Astrocyte (in vitro differentiated cells and primary cell): ENCODE measurements around the gene SRGN. TPM values are rescaled to one million over a fixed set of nuclear protein-coding genes. Genes with fewer than 3 reads are reported as not detected.

Experiments
- DNase-seq: peaks from one replicate; pipeline ENCODE4 v3.0.0-alpha.2; 2010; ENCODE audit warnings: low read depth
- FAIRE-seq: peaks from 2 replicates; lab custom pipeline; 2011; peaks lifted over from hg19 to GRCh38; lab: Jason Lieb, UNC
- H2AFZ ChIP-seq: 2 replicates; pipeline ENCODE4 v1.6.0; 2012; ENCODE audit warnings: low read depth, low read length, inconsistent platforms
- H3K27ac ChIP-seq: 2 replicates; pipeline ENCODE4 v1.5.1; 2011; ENCODE audit warnings: low read depth, low read length, inconsistent platforms
- H3K27me3 ChIP-seq: 2 replicates; pipeline ENCODE4 v1.6.0; 2011; ENCODE audit warnings: low read length, inconsistent platforms; ENCODE audit not compliant: insufficient read depth
- H3K36me3 ChIP-seq: 2 replicates; pipeline ENCODE4 v1.5.1; 2011; ENCODE audit warnings: low read length, inconsistent platforms; ENCODE audit not compliant: insufficient read depth
- H3K4me1 ChIP-seq: 2 replicates; pipeline ENCODE4 v1.5.1; 2011; ENCODE audit warnings: low read length, inconsistent platforms; ENCODE audit not compliant: insufficient read depth
- H3K4me2 ChIP-seq: 2 replicates; pipeline ENCODE4 v1.6.0; 2012; ENCODE audit warnings: low read length, inconsistent platforms
- H3K4me3 ChIP-seq: 2 replicates; pipeline ENCODE4 v1.5.1; 2011; ENCODE audit warnings: low read depth, mild to moderate bottlenecking, low read length, inconsistent platforms; ENCODE audit not compliant: insufficient read depth
- H3K79me2 ChIP-seq: 2 replicates; pipeline ENCODE4 v1.6.0; 2012; ENCODE audit warnings: mild to moderate bottlenecking, low read length, inconsistent platforms; ENCODE audit not compliant: insufficient read depth
- H3K9ac ChIP-seq: 2 replicates; pipeline ENCODE4 v1.6.0; 2012; ENCODE audit warnings: mild to moderate bottlenecking, low read length, inconsistent platforms
- H3K9me3 ChIP-seq: 2 replicates; pipeline ENCODE4 v1.5.1; 2012; ENCODE audit warnings: low read depth, mild to moderate bottlenecking, low read length, inconsistent platforms; ENCODE audit not compliant: insufficient read depth
- H4K20me1 ChIP-seq: 2 replicates; pipeline ENCODE4 v1.6.0; 2012; ENCODE audit warnings: low read length, inconsistent platforms; ENCODE audit not compliant: insufficient read depth
- H3K27ac Mint-ChIP-seq: one replicate; pipeline ENCODE4 v1.8.0; 2021; ENCODE audit warnings: mild to moderate bottlenecking, mixed read lengths; ENCODE audit not compliant: unreplicated experiment
- H3K27me3 Mint-ChIP-seq: one replicate; pipeline ENCODE4 v1.8.0; 2021; ENCODE audit warnings: low read depth, mixed read lengths; ENCODE audit not compliant: unreplicated experiment
- H3K36me3 Mint-ChIP-seq: one replicate; pipeline ENCODE4 v1.8.0; 2021; ENCODE audit warnings: low read depth, mixed read lengths; ENCODE audit not compliant: unreplicated experiment
- H3K4me1 Mint-ChIP-seq: one replicate; pipeline ENCODE4 v1.8.0; 2021; ENCODE audit warnings: low read depth, mixed read lengths; ENCODE audit not compliant: unreplicated experiment
- H3K4me3 Mint-ChIP-seq: one replicate; pipeline ENCODE4 v1.8.0; 2021; ENCODE audit warnings: mild to moderate bottlenecking, moderate library complexity, mixed read lengths; ENCODE audit not compliant: unreplicated experiment
- H3K9me3 Mint-ChIP-seq: one replicate; pipeline ENCODE4 v1.8.0; 2021; ENCODE audit warnings: mild to moderate bottlenecking, mixed read lengths; ENCODE audit not compliant: unreplicated experiment
- EZH2 ChIP-seq: IDR thresholded peaks from 2 replicates; pipeline ENCODE4 v1.6.1; 2012; ENCODE audit warnings: mild to moderate bottlenecking, low read length, inconsistent platforms; ENCODE audit not compliant: insufficient read depth
- total RNA-seq: library from RNA; stranded (reverse); gene quantifications from 2 replicates; pipeline ENCODE4 v1.2.1, GENCODE V29; 2021
- TF ChIP-seq, protein P1 (sequence below): IDR thresholded peaks from 2 replicates; pipeline ENCODE4 v1.5.1; 2011; ENCODE audit warnings: low read depth, mild to moderate bottlenecking, inconsistent platforms, low read length, moderate library complexity; ENCODE audit not compliant: insufficient read depth

SRGN gene
- total RNA-seq, 1 donor from 2014 or later: 0.30 TPM

DNA sequence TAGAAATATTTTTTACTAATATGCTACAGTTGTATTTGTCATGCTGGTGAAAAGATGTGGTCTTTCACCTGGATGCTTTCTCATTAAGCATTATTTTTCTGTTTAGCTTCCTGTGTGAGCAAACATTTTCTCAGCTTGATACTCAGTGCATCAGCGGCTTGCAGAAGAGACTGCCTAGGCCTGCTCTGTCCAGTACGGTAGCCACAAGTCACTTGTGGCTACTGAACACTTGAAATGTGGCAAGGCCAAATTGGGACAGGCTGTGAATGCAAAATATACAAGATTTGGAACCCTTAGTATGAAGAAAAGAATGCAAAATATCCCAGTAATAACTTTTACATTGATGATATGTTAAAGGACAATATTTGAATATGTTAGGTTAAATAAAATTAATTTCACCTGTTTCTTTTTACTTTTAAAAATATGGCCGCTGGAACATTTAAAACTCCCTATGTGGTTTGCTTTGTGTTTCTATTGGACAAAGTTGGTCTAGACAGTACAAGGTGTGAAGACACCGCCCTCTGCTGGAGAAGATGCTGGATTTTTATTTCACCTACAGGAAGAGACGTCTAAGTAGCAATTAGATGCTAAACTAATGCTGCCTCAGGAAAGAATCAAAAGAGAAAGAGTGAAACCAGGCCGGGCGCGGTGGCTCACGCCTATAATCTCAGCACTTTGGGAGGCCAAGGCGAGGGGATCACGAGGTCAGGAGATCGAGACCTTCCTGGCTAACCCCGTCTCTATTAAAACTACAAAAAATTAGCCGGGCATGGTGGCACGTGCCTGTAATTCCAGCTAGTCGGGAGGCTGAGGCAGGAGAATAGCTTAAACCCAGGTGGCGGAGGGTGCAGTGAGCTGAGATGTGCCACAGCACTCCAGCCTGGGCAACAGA lies 5.3 kb downstream of the SRGN start:
- Histone ChIP-seq H3K9me3 (no peaks in the 10 kb centered on the region), H4K20me1 (no peaks in the 10 kb centered on the region), H3K79me2 (peaks cover 52% of the 10 kb centered on the region), H3K4me1 (peaks cover 3% of the 10 kb centered on the region), H3K27me3 (no peaks in the 10 kb centered on the region), H3K4me2 (no peak overlapping the region), H3K36me3 (no peaks in the 10 kb centered on the region), H3K4me3 (no peak overlapping the region), H3K9ac (no peak overlapping the region), H2AFZ (no peak overlapping the region), H3K27ac (no peak overlapping the region)
- no peaks in the 10 kb centered on the region for H3K27me3 Mint-ChIP-seq
- H3K9me3 Mint-ChIP-seq: no peaks in the 10 kb centered on the region
- FAIRE-seq (no peak), DNase-seq (peak; percentile 67)
- H3K36me3 Mint-ChIP-seq: no peaks in the 10 kb centered on the region
- no peak for TF ChIP-seq EZH2
- TF ChIP-seq, protein P1, sequence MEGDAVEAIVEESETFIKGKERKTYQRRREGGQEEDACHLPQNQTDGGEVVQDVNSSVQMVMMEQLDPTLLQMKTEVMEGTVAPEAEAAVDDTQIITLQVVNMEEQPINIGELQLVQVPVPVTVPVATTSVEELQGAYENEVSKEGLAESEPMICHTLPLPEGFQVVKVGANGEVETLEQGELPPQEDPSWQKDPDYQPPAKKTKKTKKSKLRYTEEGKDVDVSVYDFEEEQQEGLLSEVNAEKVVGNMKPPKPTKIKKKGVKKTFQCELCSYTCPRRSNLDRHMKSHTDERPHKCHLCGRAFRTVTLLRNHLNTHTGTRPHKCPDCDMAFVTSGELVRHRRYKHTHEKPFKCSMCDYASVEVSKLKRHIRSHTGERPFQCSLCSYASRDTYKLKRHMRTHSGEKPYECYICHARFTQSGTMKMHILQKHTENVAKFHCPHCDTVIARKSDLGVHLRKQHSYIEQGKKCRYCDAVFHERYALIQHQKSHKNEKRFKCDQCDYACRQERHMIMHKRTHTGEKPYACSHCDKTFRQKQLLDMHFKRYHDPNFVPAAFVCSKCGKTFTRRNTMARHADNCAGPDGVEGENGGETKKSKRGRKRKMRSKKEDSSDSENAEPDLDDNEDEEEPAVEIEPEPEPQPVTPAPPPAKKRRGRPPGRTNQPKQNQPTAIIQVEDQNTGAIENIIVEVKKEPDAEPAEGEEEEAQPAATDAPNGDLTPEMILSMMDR: peak; percentile 66
- H3K4me3 Mint-ChIP-seq: no peak overlapping the region
- H3K27ac Mint-ChIP-seq: no peak overlapping the region
- no peaks in the 10 kb centered on the region for H3K4me1 Mint-ChIP-seq

DNA sequence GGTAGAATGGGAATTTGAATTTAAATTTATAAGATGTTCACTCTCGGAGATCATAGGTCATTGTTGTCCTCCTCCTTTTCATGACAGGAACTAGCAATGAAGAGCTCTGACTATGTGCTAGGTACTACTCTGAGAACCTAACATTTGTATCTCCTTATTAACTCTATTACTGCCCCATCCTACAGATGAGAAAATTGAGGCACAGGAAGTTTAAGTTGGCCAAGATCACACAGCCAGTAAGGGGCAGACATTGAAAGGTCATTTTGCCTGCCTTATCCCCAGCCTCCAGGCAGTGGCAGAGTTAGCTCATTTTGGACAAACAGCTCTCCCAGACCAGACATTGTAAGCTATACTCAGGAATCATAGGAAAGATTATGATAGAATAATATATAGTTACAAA lies 6.0 kb downstream of the SRGN start:
- TF ChIP-seq EZH2: no peak
- TF ChIP-seq, protein P1: no peak
- FAIRE-seq (no peak), DNase-seq (no peak)
- Histone ChIP-seq H2AFZ (no peak overlapping the region), H3K27ac (no peak overlapping the region), H3K9me3 (no peaks in the 10 kb centered on the region), H3K79me2 (peaks cover 52% of the 10 kb centered on the region), H3K27me3 (no peaks in the 10 kb centered on the region), H3K36me3 (no peaks in the 10 kb centered on the region), H4K20me1 (no peaks in the 10 kb centered on the region), H3K9ac (no peak overlapping the region), H3K4me1 (no peaks in the 10 kb centered on the region), H3K4me2 (no peak overlapping the region), H3K4me3 (no peak overlapping the region)
- Mint-ChIP-seq H3K27me3 (no peaks in the 10 kb centered on the region), H3K4me1 (no peaks in the 10 kb centered on the region), H3K4me3 (no peak overlapping the region), H3K9me3 (no peaks in the 10 kb centered on the region), H3K27ac (no peak overlapping the region), H3K36me3 (no peaks in the 10 kb centered on the region)

DNA sequence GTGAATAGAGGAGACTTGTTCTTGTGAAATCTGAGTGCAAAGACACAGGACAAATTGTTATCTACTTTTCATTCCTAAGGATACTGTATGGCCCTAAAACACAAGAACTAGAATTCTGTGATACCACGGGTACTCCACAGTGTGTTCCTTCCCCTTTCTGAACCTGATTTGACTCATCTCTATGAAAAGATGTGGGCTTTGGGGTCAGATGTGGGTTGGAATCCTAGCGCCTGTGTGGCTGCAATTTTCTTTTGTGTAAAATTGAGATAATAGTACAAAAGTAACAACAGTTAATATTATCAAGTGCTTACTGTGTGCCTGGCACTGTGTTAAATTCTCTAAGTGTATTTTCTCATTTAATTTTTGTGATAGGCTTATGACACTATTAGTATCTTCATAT lies 8.1 kb downstream of the SRGN start:
- no peaks in the 10 kb centered on the region for H3K4me1 ChIP-seq
- no peak overlapping the region for H3K4me3 Mint-ChIP-seq
- no peaks in the 10 kb centered on the region for H3K36me3 Mint-ChIP-seq
- no peak for TF ChIP-seq EZH2
- TF ChIP-seq, protein P1: no peak
- DNase-seq: no peak
- no peak overlapping the region for H3K9ac ChIP-seq
- no peak for FAIRE-seq
- no peaks in the 10 kb centered on the region for H3K36me3 ChIP-seq
- H3K4me1 Mint-ChIP-seq: no peaks in the 10 kb centered on the region
- H3K27me3 ChIP-seq: no peaks in the 10 kb centered on the region
- H3K27ac ChIP-seq: no peak overlapping the region
- peaks cover 40% of the 10 kb centered on the region for H3K79me2 ChIP-seq
- H3K27ac Mint-ChIP-seq: no peak overlapping the region
- no peaks in the 10 kb centered on the region for H3K9me3 ChIP-seq
- no peak overlapping the region for H3K4me3 ChIP-seq
- H2AFZ ChIP-seq: no peak overlapping the region
- H3K27me3 Mint-ChIP-seq: no peaks in the 10 kb centered on the region
- no peaks in the 10 kb centered on the region for H4K20me1 ChIP-seq
- no peaks in the 10 kb centered on the region for H3K9me3 Mint-ChIP-seq
- H3K4me2 ChIP-seq: no peak overlapping the region
